GM12865 (cell line): ENCODE measurements around the gene KCNJ9.
"Not testable (repeated sequence)": the region's sequence is repeated elsewhere in the genome, so short reads cannot be mapped to it uniquely, and the experiment has no call there.

Experiments
- DNase-seq: peaks from one replicate; pipeline ENCODE4 v3.0.0; 2010; ENCODE audit warnings: low read depth
- H3K4me3 ChIP-seq: 2 replicates; pipeline ENCODE4 v1.5.1; 2011; ENCODE audit warnings: mild to moderate bottlenecking, low read depth, low read length, control low read depth
- CTCF ChIP-seq: IDR thresholded peaks from 2 replicates; pipeline ENCODE4 v1.5.1; 2011; ENCODE audit warnings: low read length, control low read depth, low read depth, inconsistent platforms; ENCODE audit not compliant: insufficient read depth; ENCODE audit errors: missing control alignments

The KCNJ9 gene

DNA sequence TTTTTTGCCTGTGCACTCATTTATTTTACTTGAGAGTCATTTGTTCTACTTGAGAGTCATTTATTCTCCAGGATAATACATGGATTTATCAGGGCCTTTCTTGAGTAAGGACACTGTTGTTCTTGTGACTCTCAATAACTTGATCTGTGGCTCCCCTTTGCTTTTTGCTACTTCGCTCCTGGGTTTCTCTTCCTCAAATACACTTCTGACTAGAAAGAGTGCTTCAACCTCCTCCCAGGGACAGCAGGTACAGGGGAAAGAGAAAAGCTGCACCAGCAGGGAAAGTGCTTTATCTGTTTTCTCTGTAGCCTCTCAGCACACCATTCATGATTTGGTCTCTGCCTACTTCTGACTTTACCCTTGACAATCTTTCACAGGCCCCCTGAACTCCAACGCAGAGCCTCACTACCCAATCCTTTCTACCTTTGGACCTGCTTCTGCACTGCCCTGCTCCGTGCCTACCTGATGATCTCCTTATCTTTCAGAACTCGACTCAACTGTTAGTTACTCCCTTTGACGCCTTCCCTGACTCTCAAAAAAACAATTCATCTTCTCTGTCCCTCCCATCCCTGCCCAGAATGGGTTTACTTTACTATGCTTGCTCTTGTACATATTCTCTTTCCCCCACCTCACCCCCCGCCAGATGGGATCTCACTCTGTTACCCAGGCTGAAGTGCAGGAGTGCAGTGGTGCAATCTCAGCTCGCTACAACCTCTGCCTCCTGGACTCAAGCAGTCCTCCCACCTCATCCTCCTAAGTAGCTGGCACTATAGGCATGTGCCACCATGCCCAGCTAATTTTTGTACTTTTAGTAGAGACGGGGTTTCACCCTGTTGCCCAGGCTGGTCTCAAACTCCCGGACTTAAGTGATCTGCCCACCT is 34.0 kb upstream of the KCNJ9 start:
- TF ChIP-seq CTCF, result no peak
- H3K4me3 ChIP-seq, result no peak overlapping the region
- DNase-seq, result no peak

- no peak overlapping the region for H3K4me3 ChIP-seq
- DNase-seq, result no peak
- TF ChIP-seq CTCF, result no peak
These were observed 33.0 kb upstream of the KCNJ9 start for GRCh38 chr1:160048335-160048734.

- no peak for DNase-seq
- no peak for TF ChIP-seq CTCF
- H3K4me3 ChIP-seq, result no peak overlapping the region
These were observed 32.2 kb upstream of the KCNJ9 start for GRCh38 chr1:160049101-160049500.

DNA sequence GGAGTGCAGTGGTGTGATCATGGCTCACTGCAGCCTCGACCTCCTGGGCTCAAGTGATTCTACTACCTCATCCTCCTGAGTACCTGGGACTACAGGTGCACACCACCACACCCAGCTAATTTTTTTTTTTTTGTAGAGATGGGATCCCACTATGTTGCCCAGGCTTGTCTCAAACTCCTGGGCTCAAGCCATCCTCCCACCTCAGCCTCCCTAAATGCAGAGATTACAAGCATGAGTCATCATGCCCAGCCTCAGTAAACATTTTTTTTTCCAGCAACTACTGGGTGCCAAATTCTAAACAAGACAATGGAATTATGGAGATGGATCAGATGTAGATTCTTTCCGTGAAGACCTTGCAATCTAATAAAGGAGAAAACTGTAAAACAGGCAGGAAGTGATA is 31.2 kb upstream of the KCNJ9 start:
- not testable (repeated sequence) for H3K4me3 ChIP-seq, DNase-seq

- no peak for TF ChIP-seq CTCF
- no peak for DNase-seq
- H3K4me3 ChIP-seq, result no peak overlapping the region
These were observed 30.7 kb upstream of the KCNJ9 start for GRCh38 chr1:160050619-160051018.

DNA sequence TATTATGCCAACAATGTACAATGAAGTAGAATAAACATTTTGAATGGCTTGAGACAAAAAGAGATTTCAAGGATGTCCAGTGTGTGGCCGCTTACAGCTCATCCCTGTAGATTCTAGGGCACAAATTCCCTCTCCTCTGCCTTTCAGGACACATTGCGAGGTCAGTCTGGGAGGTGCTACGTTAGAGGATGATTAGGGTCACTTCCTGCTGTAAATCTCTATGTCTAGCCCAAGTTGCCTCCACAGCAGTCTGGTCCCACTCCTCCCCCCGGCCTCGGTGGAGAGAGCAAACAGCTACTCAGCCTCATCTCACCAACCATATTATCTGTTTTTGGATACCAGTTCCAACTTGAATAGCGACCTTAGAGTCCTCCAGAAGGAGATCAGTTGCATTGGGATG is 28.4 kb upstream of the KCNJ9 start:
- DNase-seq, result no peak
- TF ChIP-seq CTCF, result no peak
- no peak overlapping the region for H3K4me3 ChIP-seq

DNA sequence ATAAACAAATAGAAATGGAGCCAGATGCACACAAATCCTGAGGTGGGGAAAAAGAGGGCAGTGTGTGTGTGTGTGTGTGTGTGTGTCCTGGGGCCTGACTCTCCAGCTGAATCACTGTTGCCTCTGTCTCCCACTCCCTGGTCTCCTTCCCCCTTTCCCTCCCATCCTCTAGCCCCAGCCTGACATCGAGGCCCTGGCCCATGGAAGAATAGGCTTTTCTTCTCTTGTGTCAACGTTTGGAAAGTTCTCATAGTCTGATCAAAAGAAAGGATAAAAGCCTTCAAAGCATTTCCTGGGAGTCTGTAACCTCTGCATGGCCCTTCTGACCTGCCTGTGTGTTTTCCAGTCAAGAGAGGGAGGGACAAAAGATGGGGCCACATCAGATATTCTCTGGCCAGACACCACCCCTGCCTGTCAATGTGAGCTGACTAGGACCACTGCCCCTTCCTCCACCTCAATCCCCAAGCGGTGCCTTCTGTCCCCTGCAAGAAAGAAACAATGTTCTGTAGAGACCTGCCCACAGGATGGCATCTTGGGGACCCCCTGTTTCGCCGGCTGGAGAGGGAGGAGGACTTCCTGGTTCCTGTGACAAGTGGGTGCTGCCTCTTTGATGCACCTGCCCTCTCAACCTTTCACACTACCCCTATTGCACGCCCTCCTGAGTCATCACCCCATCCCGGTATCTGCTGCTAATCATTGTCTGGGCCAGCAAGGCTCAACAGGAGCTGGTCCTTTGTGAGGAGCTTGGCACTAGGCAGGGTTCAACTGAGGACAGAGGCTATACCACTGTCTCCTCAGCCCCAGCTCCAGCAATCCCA is 27.6 kb upstream of the KCNJ9 start:
- no peak for DNase-seq
- H3K4me3 ChIP-seq, result no peak overlapping the region
- no peak for TF ChIP-seq CTCF
